ENCODE measurements around the gene CRYAA.

Gene CRYAA

DNA sequence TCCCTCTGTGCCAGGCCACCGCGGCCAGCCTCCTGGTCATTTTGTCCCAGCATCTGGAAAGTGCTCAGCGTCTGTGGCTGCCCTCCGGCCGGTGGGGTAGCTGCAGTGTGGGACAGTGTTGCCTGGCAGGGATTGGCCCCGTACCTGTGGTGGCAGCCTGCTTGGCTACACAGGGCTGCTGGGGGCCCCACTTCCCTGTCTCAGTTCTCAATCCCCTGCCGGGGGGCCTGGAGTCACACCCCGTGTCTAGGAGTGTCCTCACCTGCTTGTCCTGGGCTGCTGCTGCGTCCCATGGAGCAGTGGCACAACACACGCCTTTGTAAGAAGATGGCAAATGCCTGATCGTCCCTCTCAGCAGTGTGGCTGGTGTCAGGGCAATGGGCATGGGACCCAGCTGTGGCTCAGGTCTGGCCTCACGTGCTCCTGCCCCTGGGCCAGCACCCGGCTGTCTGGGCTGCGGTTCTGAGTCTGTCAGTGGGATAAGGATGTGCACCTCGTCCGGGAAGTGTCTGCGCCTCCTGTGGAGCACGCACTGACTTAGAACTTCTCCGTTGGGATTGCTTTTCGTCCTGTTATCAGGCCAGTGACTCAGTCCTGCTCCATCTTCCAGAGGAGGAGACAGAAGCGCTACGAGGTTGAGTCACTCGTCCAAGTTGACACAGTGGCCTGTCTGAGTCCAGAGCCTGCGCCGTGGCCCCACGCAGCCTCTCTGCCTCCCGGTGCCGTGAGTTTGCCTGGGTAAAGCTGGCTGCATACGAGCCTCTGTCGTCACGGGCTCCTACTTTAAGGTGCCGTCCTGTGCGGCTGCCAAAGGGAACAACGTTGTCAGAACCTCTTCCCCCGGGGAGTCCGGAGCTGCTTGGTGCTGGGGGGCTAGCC, 41.0 kb downstream of the CRYAA start:
- peak; percentile 27 for DNase-seq (ENCODE audit: low read depth)
- H3K4me3 ChIP-seq (ENCODE audit: low read length), result no peak overlapping the region
- TF ChIP-seq, protein P1, sequence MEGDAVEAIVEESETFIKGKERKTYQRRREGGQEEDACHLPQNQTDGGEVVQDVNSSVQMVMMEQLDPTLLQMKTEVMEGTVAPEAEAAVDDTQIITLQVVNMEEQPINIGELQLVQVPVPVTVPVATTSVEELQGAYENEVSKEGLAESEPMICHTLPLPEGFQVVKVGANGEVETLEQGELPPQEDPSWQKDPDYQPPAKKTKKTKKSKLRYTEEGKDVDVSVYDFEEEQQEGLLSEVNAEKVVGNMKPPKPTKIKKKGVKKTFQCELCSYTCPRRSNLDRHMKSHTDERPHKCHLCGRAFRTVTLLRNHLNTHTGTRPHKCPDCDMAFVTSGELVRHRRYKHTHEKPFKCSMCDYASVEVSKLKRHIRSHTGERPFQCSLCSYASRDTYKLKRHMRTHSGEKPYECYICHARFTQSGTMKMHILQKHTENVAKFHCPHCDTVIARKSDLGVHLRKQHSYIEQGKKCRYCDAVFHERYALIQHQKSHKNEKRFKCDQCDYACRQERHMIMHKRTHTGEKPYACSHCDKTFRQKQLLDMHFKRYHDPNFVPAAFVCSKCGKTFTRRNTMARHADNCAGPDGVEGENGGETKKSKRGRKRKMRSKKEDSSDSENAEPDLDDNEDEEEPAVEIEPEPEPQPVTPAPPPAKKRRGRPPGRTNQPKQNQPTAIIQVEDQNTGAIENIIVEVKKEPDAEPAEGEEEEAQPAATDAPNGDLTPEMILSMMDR (IDR thresholded peaks at IDR 0.05; ENCODE audit: insufficient read depth, low read depth, low read length, missing control alignments), result no peak

DNA sequence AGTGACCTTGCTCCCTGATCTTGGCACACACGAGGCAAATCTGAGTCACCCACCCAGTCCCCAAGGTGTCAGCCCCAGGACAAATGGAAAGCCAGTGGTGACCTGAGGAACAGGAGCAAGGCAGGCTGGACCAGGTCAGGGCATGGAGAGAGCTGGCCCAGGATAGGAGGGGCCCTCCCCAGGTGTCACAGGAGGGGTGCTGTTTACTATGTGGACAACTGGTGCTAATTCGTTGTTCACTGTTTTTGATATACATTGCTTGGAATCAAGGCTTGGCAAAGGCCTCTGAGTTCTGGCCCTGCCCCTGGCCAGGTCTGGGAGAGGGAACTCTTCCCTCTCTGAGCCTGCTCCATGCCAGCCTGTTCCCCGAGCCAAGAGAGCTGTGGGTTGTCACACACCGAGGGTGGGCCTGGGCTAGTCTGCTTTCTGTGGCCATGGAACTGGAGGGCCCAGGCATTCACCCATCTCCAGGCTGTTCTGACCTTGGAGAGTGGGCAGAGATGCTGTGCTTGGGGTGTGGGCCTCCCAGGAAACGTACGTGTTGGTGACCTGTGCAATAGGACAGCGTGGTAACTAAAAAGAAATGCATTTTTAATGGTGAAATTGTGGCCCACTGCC, 41.8 kb downstream of the CRYAA start:
- DNase-seq (ENCODE audit: low read depth), result no peak
- no peak overlapping the region for H3K4me3 ChIP-seq (ENCODE audit: low read length)
- TF ChIP-seq, protein P1 (IDR thresholded peaks at IDR 0.05; ENCODE audit: insufficient read depth, low read depth, low read length, missing control alignments), result no peak

DNA sequence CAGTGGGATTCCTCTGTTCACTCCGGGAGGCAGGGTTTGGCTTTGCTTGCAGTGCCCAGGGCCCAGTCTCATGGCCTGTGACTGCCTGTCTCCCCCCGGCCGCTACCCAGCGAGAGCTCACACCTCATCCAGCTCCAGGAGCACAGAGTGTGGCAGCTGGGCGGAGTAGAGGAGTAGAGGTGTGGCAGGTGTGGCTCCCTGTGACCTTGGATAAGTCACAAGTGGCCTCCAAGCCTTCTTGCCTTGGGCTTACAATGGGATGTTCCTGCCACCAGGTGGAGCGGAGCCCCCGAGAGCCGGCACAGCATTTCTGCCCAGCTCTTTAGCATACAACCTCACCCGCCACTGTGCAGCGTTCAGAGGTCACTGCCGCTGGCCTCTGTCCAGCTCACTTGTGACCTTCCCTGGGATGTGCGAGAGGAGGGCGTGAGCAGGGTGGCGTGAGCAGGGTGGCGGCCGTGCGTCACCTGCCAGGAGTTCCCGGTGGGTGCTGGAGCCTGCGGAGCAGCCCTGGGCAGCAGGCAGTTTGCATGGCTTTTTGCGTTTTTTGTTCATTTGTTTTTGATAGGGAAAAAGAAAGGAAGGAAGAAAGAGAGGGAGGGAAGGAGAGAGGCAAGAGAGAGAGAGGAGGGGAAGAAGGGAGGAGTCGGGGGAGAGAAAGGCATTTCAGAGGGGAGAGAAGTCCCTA, 42.4 kb downstream of the CRYAA start:
- no peak for DNase-seq (ENCODE audit: low read depth)
- TF ChIP-seq, protein P1 (IDR thresholded peaks at IDR 0.05; ENCODE audit: insufficient read depth, low read depth, low read length, missing control alignments), result no peak
- H3K4me3 ChIP-seq (ENCODE audit: low read length), result no peak overlapping the region

DNA sequence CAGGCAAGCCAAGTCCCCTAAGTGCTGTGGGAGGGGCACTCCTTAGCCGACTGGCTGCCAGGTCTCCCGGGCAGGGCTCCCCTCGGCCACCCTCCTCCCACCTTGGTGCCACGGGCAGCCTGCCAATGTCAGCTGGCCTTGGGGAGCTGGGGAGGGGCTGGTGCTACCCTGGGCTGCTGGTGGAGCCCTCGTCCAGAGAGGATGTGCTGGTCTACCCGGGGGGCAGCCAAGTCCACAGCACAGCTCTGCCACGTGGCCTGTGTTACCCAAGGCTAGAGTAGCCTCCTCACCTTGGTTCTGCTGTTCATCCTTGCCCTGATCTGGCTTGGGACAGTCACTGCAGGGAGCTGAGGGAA, 42.9 kb downstream of the CRYAA start:
- TF ChIP-seq, protein P1 (IDR thresholded peaks at IDR 0.05; ENCODE audit: insufficient read depth, low read depth, low read length, missing control alignments), result no peak
- no peak for DNase-seq (ENCODE audit: low read depth)
- no peak overlapping the region for H3K4me3 ChIP-seq (ENCODE audit: low read length)
